Fibroblast of the aortic adventitia (primary cell): ENCODE data around the gene MRPL48. TPM values are rescaled to one million over a fixed set of nuclear protein-coding genes. Genes with fewer than 3 reads are reported as not detected.
A peak's percentile ranks its signal among the peaks of the same experiment; 100 is the strongest.

Source experiments
- DNase-seq: peaks from one replicate; pipeline ENCODE4 v3.0.0-alpha.2; 2010; ENCODE audit warnings: low read depth
- H3K4me3 ChIP-seq: 2 replicates; pipeline ENCODE4 v1.5.1; 2011; ENCODE audit warnings: low read depth, mild to moderate bottlenecking, control low read depth, low read length, moderate library complexity
- total RNA-seq: library from RNA; depleted of rRNA; stranded (reverse); fragments of >200 nt; gene quantifications from 2 replicates; pipeline ENCODE4 v1.2.3, GENCODE V29; 2012; ENCODE audit warnings: low replicate concordance
- TF ChIP-seq, protein P1 (sequence below): IDR thresholded peaks from 2 replicates; pipeline ENCODE4 v1.5.1; 2011; ENCODE audit warnings: mild to moderate bottlenecking, low read length, control low read depth, inconsistent platforms; ENCODE audit not compliant: insufficient read depth

Gene MRPL48
- total RNA-seq, 1 donor: 45.6 TPM

GRCh38 chr11:73854680-73855079, 67.0 kb downstream of the MRPL48 start:
- TF ChIP-seq, protein P1, sequence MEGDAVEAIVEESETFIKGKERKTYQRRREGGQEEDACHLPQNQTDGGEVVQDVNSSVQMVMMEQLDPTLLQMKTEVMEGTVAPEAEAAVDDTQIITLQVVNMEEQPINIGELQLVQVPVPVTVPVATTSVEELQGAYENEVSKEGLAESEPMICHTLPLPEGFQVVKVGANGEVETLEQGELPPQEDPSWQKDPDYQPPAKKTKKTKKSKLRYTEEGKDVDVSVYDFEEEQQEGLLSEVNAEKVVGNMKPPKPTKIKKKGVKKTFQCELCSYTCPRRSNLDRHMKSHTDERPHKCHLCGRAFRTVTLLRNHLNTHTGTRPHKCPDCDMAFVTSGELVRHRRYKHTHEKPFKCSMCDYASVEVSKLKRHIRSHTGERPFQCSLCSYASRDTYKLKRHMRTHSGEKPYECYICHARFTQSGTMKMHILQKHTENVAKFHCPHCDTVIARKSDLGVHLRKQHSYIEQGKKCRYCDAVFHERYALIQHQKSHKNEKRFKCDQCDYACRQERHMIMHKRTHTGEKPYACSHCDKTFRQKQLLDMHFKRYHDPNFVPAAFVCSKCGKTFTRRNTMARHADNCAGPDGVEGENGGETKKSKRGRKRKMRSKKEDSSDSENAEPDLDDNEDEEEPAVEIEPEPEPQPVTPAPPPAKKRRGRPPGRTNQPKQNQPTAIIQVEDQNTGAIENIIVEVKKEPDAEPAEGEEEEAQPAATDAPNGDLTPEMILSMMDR: no peak
- DNase-seq: peak; percentile 38
- no peak overlapping the region for H3K4me3 ChIP-seq

- no peak overlapping the region for H3K4me3 ChIP-seq
- no peak for DNase-seq
- TF ChIP-seq, protein P1: no peak
Observed at GRCh38 chr11:73856031-73856567, 68.4 kb downstream of the MRPL48 start.

DNA sequence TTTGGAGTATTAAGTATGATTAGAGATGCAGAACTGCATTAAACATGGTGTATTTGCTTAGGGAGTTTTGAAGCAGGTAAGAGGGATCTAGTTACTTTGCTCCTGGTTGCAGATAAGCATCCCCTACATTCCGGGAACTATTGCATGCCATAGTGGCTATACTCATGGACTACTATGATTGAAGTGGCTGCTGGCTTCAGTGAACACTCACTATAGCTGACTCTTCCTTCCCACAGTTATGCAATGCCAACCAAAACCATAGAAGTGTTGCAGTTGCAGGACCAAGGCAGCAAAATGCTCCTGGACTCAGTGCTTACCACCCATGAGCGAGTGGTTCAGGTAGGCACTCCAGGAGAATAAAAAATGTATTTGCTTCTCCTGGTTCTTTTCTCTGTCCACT, 72.0 kb downstream of the MRPL48 start:
- TF ChIP-seq, protein P1: no peak
- DNase-seq: no peak
- H3K4me3 ChIP-seq: no peak overlapping the region

DNA sequence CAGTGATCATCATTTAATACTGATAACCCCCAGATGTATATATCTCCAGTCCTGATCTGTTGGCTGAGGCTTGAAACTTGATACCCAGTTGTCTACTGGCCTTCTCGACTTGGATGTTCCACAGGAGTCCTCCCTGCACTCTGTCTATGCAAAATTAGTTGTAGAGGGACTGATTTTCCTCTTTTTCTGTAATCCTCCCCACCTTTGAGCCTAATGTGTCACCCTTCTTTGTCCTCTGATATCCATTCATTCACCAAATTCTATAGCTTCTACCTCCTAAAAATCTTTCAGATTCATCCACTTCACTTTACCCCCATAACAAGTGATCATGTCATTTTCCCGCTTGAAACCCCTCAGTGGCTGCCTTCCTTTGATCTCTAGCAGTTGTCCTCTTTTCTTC, 72.5 kb downstream of the MRPL48 start:
- TF ChIP-seq, protein P1: no peak
- no peak for DNase-seq

DNA sequence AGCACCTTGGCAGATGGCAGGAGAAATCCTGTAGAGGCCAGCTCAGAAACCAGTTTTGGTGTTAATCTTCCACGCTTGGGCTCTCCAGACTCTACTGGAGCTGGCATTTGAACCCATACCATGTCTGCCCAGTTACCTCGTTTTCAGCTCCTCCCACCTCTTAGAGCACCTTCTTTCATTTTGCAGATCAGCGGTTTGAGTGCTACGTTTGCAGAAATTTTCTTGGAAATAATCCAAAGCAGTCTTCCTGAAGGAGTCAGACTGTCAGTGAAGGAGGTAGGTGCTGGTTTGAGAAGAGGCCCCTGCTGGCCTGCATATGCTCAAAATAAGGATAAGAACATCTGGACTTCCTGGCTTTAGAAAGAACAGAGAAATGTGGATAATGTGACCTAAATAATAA, 75.3 kb downstream of the MRPL48 start:
- no peak overlapping the region for H3K4me3 ChIP-seq
- no peak for DNase-seq
- TF ChIP-seq, protein P1: no peak

More for the DNA sequence above, 72.5 kb downstream of the MRPL48 start:
- no peak overlapping the region for H3K4me3 ChIP-seq

DNA sequence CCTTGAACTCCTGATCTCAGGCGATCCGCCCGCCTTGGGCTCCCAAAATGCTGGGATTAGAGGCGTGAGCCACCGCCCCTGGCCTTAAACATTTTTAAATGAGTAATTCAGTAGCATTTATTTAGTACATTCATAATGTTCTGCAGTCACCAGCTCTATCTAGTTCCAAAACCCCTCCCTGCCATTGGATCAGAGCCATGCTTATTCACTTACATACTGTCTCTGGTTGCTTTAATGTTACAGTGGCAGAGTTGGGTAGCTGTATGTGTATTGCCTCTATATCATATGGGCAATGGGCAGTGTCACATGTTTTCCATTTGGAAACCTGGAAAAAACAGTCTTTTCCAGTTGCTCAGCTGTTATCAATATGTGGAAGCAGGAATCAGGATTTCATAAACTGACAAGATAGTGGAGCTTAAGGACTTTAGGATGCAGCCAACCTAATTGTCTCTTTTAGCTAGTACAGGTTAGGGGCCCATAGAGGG, 78.5 kb downstream of the MRPL48 start:
- H3K4me3 ChIP-seq: no peak overlapping the region
- DNase-seq: peak; percentile 87
- TF ChIP-seq, protein P1: no peak

DNA sequence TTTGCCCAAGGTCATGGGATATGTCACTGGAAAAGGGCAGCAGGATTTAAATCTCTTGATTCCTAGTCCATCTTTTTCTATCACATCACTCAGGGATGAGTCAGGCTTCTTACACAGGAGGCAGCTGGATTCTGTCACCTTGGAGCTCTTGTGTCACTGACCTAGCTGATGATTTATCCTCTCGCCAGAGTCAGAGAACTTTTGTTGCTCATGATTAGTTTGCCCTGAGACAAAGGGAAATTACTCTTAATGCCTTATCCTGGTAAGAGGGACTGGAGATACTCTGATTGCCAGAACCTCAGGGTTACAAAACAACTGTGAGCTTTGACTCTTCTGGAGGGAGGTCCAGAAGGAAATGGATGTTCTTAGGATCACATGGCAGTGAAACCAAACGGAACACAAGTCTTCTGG, 78.9 kb downstream of the MRPL48 start:
- TF ChIP-seq, protein P1: no peak
- H3K4me3 ChIP-seq: no peak overlapping the region
- DNase-seq: peak; percentile 95
